SK-N-SH treated with all-trans-retinoic acid at 6 μM for 48 hours (cell line): ENCODE measurements around the gene FARP1.
"Not testable (repeated sequence)": the region's sequence is repeated elsewhere in the genome, so short reads cannot be mapped to it uniquely, and the experiment has no call there.

ENCODE experiments used
- ATAC-seq: fragments of 200-7000 bp; cut with Tn5 transposase; 3 replicates; pipeline ENCODE4 v1.9.1; 2020; ENCODE audit warnings: mild to moderate bottlenecking, moderate library complexity
- BACH2 ChIP-seq: fragments of 250-450 bp; sonication (Bioruptor Pico); IDR thresholded peaks from 2 replicates; pipeline ENCODE4 v1.9.0; 2021; ENCODE audit warnings: mild to moderate bottlenecking, borderline replicate concordance
- CREB5 ChIP-seq: fragments of 250-450 bp; sonication (Bioruptor Pico); IDR thresholded peaks from 2 replicates; pipeline ENCODE4 v1.5.1; 2020; ENCODE audit warnings: low read depth, mild to moderate bottlenecking, moderate library complexity
- CSDC2 ChIP-seq: fragments of 250-450 bp; sonication (Bioruptor Pico); IDR thresholded peaks from 2 replicates; pipeline ENCODE4 v1.5.0; 2020; ENCODE audit warnings: mild to moderate bottlenecking, moderate library complexity
- ESRRG ChIP-seq: fragments of 250-450 bp; sonication (Bioruptor Pico); IDR thresholded peaks from 2 replicates; pipeline ENCODE4 v1.6.1; 2021; ENCODE audit warnings: mild to moderate bottlenecking
- GLIS3 ChIP-seq: fragments of 250-450 bp; sonication (Bioruptor Pico); IDR thresholded peaks from 2 replicates; pipeline ENCODE4 v1.5.0; 2020; ENCODE audit warnings: mild to moderate bottlenecking, moderate library complexity
- ISL1 ChIP-seq: fragments of 250-450 bp; sonication (Bioruptor Pico); IDR thresholded peaks from 2 replicates; pipeline ENCODE4 v2.1.2; 2022; ENCODE audit warnings: mild to moderate bottlenecking, moderate library complexity
- OSR1 ChIP-seq: fragments of 250-450 bp; sonication (Bioruptor Pico); IDR thresholded peaks from 2 replicates; pipeline ENCODE4 v1.8.0; 2022; ENCODE audit warnings: moderate library complexity, mild to moderate bottlenecking, inconsistent platforms
- POU6F1 ChIP-seq: fragments of 250-450 bp; sonication (Bioruptor Pico); IDR thresholded peaks from 2 replicates; pipeline ENCODE4 v1.8.0; 2021; ENCODE audit warnings: low read depth, mild to moderate bottlenecking, moderate library complexity, borderline replicate concordance
- PPARA ChIP-seq: fragments of 250-450 bp; sonication (Bioruptor Pico); IDR thresholded peaks from 2 replicates; pipeline ENCODE4 v1.5.0; 2020; ENCODE audit warnings: mild to moderate bottlenecking, borderline replicate concordance
- RARB ChIP-seq: fragments of 250-450 bp; sonication (Bioruptor Pico); IDR thresholded peaks from 2 replicates; pipeline ENCODE4 v1.8.0; 2021; ENCODE audit warnings: mild to moderate bottlenecking, moderate library complexity
- SNAI2 ChIP-seq: fragments of 250-450 bp; sonication (Bioruptor Pico); IDR thresholded peaks from 2 replicates; pipeline ENCODE4 v1.5.0; 2020; ENCODE audit warnings: mild to moderate bottlenecking, moderate library complexity
- TCF4 ChIP-seq: fragments of 250-450 bp; sonication (Bioruptor Pico); IDR thresholded peaks from 2 replicates; pipeline ENCODE4 v1.8.0; 2021; ENCODE audit warnings: mild to moderate bottlenecking, moderate library complexity, borderline replicate concordance
- TSHZ2 ChIP-seq: fragments of 250-450 bp; sonication (Bioruptor Pico); IDR thresholded peaks from 2 replicates; pipeline ENCODE4 v1.5.0; 2020; ENCODE audit warnings: mild to moderate bottlenecking, moderate library complexity
- ZFP30 ChIP-seq: fragments of 450-650 bp; formaldehyde crosslinking; IDR thresholded peaks from 2 replicates; pipeline ENCODE4 v1.5.0; 2022; ENCODE audit warnings: mild to moderate bottlenecking, moderate library complexity
- ZNF565 ChIP-seq: fragments of 450-650 bp; formaldehyde crosslinking; conservative IDR thresholded peaks from 2 replicates; pipeline ENCODE4 v1.5.0; 2020; ENCODE audit warnings: low read depth, mild to moderate bottlenecking, moderate library complexity
- ZNF70 ChIP-seq: fragments of 450-650 bp; formaldehyde crosslinking; IDR thresholded peaks from 2 replicates; pipeline ENCODE4 v1.5.0; 2020; ENCODE audit warnings: mild to moderate bottlenecking, moderate library complexity
- ZNF8 ChIP-seq: fragments of 450-650 bp; formaldehyde crosslinking; IDR thresholded peaks from 2 replicates; pipeline ENCODE4 v1.5.0; 2020; ENCODE audit warnings: mild to moderate bottlenecking, moderate library complexity
- TF ChIP-seq, protein P1 (sequence below): fragments of 250-450 bp; sonication (Bioruptor Pico); IDR thresholded peaks from 2 replicates; pipeline ENCODE4 v1.8.0; 2020; ENCODE audit warnings: mild to moderate bottlenecking, moderate library complexity, borderline replicate concordance
- TF ChIP-seq, protein P2 (sequence below): fragments of 250-450 bp; sonication (Bioruptor Pico); IDR thresholded peaks from 2 replicates; pipeline ENCODE4 v1.5.1; 2021; ENCODE audit warnings: mild to moderate bottlenecking, moderate library complexity

The FARP1 gene

DNA sequence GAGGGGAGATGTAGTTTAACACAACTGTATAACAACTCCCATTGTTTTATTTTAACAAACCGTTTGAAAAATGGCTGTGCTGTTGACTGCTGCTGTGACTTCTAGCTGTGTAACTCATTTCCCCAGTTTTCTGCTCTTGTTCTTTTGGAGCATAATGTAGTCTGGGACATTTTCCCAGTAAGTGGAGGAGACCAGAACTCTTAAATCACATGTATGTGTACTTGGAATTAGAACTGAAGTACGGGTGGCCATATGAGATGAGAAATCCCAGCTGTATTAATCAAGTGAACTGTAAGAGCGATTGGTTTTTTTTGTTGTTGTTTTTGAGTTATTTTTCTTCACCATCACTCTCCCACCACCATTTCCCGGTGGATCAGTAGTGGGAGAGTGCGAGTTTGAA lies 83.6 kb downstream of the FARP1 start (continued):
- TF ChIP-seq TCF4 (CRISPR knock-in tag), result no peak
- no peak for TF ChIP-seq ZFP30 (CRISPR knock-in tag)
- TF ChIP-seq ESRRG (CRISPR knock-in tag), result no peak
- TF ChIP-seq TSHZ2 (CRISPR knock-in tag), result no peak

GRCh38 chr13:98228661-98229341 lies 85.9 kb downstream of the FARP1 start:
- ATAC-seq, result peak; percentile 79

DNA sequence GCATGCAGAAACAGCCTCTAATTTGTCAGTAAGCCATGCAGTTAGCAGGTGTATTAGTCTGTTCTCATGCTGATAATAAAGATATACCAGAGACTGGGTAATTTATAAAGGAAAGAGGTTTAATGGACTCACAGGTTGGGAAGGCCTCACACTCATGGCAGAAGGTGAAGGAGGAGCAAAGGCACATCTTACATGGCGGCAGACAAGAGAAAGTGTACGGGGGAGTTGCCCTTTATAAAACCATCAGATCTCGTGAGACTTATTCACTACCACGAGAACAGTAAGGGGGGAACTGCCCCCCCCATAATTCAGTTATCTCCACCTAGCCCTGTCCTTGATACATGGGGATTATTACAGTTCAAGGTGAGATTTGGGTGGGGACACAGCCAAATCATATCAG lies 87.9 kb downstream of the FARP1 start:
- ATAC-seq, result not testable (repeated sequence)

More at GRCh38 chr13:98228661-98229341, 85.9 kb downstream of the FARP1 start:
- TF ChIP-seq GLIS3, result no peak
- no peak for TF ChIP-seq ZNF565 (CRISPR knock-in tag)
- TF ChIP-seq CSDC2 (CRISPR knock-in tag), result no peak
- no peak for TF ChIP-seq ISL1 (CRISPR knock-in tag)
- no peak for TF ChIP-seq RARB
- TF ChIP-seq BACH2, result no peak
- no peak for TF ChIP-seq OSR1
- TF ChIP-seq, protein P1, sequence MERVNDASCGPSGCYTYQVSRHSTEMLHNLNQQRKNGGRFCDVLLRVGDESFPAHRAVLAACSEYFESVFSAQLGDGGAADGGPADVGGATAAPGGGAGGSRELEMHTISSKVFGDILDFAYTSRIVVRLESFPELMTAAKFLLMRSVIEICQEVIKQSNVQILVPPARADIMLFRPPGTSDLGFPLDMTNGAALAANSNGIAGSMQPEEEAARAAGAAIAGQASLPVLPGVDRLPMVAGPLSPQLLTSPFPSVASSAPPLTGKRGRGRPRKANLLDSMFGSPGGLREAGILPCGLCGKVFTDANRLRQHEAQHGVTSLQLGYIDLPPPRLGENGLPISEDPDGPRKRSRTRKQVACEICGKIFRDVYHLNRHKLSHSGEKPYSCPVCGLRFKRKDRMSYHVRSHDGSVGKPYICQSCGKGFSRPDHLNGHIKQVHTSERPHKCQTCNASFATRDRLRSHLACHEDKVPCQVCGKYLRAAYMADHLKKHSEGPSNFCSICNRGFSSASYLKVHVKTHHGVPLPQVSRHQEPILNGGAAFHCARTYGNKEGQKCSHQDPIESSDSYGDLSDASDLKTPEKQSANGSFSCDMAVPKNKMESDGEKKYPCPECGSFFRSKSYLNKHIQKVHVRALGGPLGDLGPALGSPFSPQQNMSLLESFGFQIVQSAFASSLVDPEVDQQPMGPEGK, result no peak
- TF ChIP-seq ZNF70 (CRISPR knock-in tag), result no peak
- TF ChIP-seq ZNF8 (CRISPR knock-in tag), result no peak
- TF ChIP-seq CREB5, result no peak
- TF ChIP-seq ESRRG (CRISPR knock-in tag), result no peak
- TF ChIP-seq PPARA (CRISPR knock-in tag), result no peak
- TF ChIP-seq SNAI2 (CRISPR knock-in tag), result no peak
- no peak for TF ChIP-seq POU6F1 (CRISPR knock-in tag)
- TF ChIP-seq, protein P2, sequence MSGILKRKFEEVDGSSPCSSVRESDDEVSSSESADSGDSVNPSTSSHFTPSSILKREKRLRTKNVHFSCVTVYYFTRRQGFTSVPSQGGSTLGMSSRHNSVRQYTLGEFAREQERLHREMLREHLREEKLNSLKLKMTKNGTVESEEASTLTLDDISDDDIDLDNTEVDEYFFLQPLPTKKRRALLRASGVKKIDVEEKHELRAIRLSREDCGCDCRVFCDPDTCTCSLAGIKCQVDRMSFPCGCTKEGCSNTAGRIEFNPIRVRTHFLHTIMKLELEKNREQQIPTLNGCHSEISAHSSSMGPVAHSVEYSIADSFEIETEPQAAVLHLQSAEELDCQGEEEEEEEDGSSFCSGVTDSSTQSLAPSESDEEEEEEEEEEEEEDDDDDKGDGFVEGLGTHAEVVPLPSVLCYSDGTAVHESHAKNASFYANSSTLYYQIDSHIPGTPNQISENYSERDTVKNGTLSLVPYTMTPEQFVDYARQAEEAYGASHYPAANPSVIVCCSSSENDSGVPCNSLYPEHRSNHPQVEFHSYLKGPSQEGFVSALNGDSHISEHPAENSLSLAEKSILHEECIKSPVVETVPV (CRISPR knock-in tag), result no peak
- no peak for TF ChIP-seq ZFP30 (CRISPR knock-in tag)

DNA sequence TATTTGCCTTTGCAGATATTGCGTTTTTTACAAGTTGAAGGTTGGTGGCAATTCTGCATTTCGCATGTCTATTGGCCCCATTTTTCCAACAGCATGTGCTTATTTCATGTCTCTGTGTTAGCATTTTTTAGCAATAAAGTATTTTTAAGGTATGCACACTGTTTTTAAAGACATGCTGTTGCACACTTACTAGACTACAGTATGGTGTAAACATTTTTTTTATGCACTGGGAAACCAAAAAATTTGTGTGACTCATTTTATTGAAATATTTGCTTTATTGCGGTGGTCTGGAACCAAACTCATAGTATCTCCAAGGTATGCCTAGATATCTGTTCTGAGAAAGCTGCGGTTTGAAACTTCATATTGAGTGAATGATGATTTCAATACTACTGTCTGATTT lies 89.6 kb downstream of the FARP1 start:
- TF ChIP-seq TCF4 (CRISPR knock-in tag), result no peak

More for the DNA sequence above, 89.6 kb downstream of the FARP1 start:
- no peak for ATAC-seq
